GM21367 (cell line): Measurements from ENCODE around the gene CDH23.

ENCODE experiments used
- ATAC-seq: cut with Tn5 transposase; IDR thresholded peaks from one replicate; pipeline ENCODE4 v1.9.1; 2021; ENCODE audit not compliant: unreplicated experiment

CDH23 gene

GRCh38 chr10:71648254-71648932 lies 251.7 kb downstream of the CDH23 start:
- no peak for ATAC-seq

- no peak for ATAC-seq
Observed at GRCh38 chr10:71648933-71649320, 252.2 kb downstream of the CDH23 start.

- no peak for ATAC-seq
Observed at GRCh38 chr10:71649631-71650030, 252.9 kb downstream of the CDH23 start.

GRCh38 chr10:71650397-71650796 lies 253.7 kb downstream of the CDH23 start:
- no peak for ATAC-seq

GRCh38 chr10:71651428-71651827 lies 254.7 kb downstream of the CDH23 start:
- no peak for ATAC-seq

GRCh38 chr10:71651928-71652327 lies 255.2 kb downstream of the CDH23 start:
- ATAC-seq: no peak

- ATAC-seq: no peak
Observed at GRCh38 chr10:71653044-71653443, 256.3 kb downstream of the CDH23 start.

- no peak for ATAC-seq
Observed at GRCh38 chr10:71656220-71656619, 259.5 kb downstream of the CDH23 start.

GRCh38 chr10:71657604-71658466 lies 261.1 kb downstream of the CDH23 start:
- ATAC-seq: no peak

- no peak for ATAC-seq
Observed at GRCh38 chr10:71658467-71658745, 261.7 kb downstream of the CDH23 start.

- ATAC-seq: no peak
Observed at GRCh38 chr10:71659111-71659634, 262.5 kb downstream of the CDH23 start.

GRCh38 chr10:71659737-71660136 lies 263.0 kb downstream of the CDH23 start:
- ATAC-seq: no peak

- ATAC-seq: no peak
Observed at GRCh38 chr10:71660313-71660712, 263.6 kb downstream of the CDH23 start.

- no peak for ATAC-seq
Observed at GRCh38 chr10:71661060-71661622, 264.4 kb downstream of the CDH23 start.

GRCh38 chr10:71661779-71662336 lies 265.1 kb downstream of the CDH23 start:
- no peak for ATAC-seq

- ATAC-seq: no peak
Observed at GRCh38 chr10:71663311-71663710, 266.6 kb downstream of the CDH23 start.

- ATAC-seq: no peak
Observed at GRCh38 chr10:71664585-71664984, 267.9 kb downstream of the CDH23 start.

- no peak for ATAC-seq
Observed at GRCh38 chr10:71665456-71665855, 268.7 kb downstream of the CDH23 start.

- no peak for ATAC-seq
Observed at GRCh38 chr10:71666639-71667386, 270.1 kb downstream of the CDH23 start.

GRCh38 chr10:71667387-71667752 lies 270.6 kb downstream of the CDH23 start:
- ATAC-seq: no peak
